GM18517 (cell line): ENCODE data around the gene SOX8.
"Not testable (repeated sequence)": the region's sequence is repeated elsewhere in the genome, so short reads cannot be mapped to it uniquely, and the experiment has no call there.

Experiments
- ATAC-seq: cut with Tn5 transposase; IDR thresholded peaks from one replicate; pipeline ENCODE4 v1.9.1; 2021; ENCODE audit warnings: mild to moderate bottlenecking, moderate library complexity; ENCODE audit not compliant: unreplicated experiment

Gene SOX8

DNA sequence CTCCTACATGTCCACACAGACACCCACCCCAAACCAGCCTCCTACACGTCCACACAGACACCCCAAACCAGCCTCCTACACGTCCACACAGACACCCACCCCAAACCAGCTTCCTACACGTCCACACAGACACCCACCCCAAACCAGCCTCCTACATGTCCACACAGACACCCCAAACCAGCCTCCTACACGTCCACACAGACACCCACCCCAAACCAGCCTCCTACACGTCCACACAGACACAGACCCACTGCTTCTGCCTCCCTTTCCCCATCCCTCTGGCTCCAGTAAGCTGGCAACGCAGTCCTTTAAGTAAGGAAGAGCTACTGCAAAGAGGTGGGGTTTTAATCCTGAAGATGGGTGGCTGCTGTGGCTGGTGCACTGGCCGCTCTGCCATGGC, 27.8 kb upstream of the SOX8 start:
- not testable (repeated sequence) for ATAC-seq

DNA sequence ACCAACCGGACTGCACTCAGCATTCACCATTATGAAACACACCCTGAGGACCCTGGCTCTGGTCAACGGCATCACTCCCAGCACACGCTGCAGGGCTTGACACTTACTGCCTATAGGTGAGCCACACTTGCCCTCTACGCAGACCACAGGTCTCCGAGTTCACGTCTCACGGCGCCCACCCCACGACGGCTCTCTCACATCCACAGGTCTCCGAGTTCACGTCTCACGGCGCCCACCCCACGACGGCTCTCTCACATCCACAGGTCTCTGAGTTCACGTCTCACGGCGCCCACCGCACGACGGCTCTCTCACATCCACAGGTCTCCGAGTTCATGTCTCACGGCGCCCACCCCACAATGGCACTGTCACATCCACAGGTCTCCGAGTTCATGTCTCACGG, 25.8 kb upstream of the SOX8 start:
- not testable (repeated sequence) for ATAC-seq

DNA sequence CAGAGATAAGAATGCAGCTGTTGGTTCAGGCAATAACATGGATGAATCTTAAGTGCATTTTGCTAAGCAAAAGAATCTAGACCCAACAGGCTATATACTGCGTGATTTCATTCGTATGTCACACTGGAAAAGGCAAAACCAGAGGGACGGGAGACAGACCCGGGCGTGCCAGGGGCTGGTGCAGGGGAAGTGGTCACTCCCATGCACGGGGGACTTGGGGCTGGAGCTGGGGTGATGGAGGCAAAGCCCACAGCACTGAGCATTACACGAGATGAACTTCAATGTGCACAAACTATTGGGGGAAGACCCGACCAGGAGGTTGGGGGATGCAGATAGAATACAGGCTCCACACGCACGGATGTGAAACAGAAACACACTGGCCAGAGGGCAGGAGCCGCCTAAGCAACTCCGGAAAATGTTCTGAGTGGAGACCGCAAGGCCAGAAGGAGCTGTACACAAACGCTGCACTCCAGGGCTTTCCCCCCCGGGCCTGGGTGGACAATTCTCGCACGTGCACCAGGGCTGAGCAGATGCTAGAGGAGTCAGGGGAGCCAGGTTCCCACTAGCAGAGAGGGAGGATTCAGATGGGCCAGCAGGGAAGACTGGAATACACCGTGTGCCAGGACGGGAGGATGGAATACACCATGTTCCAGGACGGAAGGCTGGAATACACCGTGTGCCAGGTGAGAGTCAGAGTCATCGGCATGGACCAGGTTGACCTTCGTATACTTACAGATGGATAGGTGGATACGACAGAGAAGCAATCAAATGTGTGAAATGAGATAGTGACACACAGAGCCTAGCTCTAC, 22.1 kb upstream of the SOX8 start:
- no peak for ATAC-seq

DNA sequence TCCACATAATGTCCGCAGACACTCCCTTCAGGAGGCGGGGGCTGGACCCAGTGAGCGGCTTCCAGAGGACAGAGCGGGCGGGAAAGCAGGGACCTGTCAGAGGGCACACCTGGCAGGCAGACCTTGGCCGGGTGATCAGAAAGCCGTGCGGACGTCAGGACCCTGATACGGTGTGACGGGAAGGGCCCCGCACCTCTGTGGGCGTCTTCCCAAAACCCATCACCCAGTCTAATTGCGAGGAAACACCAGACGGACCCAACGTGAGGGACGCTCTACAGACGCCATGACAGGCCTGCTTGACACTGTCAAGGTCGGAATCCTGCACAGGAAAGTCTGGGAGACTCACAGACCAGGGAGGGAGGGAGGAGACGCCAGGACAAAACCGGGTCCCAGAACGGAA, 19.2 kb upstream of the SOX8 start:
- ATAC-seq, result no peak

DNA sequence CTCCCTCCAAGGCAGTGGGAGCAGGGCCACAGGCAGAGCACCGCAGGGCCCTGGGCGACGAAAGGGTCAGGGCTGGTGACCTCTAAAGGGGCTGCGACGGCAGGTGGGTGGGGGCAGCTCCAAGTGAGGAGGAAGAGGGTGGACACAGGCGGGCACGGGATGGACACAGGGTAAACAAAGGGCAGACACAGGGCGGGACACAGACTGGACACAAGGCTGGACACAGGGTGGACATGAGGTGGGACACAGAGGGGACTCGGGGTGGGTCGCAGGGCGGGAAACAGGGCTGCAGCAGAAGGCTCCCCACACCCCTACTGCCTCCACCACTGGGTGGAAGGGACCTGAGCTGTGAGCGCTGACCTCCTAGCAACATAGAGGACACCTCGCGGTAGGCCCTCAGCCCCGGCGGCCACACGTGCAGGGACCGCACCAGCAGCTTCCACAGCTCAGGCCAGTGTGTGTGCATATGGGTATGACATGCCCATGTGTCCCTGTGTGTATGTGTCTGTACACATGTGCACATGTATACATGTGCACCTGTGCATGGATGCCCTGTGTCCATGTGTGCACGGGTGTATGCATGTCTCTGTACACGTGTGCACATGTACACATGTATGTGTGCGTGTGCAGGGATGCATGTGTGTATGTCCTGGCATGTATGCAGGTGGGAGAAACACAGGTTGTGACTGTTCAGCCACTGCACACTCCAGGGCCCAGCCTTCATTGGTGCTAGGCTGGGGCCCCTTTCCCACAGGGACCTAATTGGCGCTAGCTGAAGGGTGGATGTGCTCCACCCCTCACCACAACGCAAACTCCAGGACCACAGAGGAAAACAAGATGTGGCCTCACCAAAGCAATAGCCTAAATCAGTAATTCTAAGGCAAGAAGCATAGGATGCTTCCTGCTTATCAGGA, 18.4 kb upstream of the SOX8 start:
- no peak for ATAC-seq

DNA sequence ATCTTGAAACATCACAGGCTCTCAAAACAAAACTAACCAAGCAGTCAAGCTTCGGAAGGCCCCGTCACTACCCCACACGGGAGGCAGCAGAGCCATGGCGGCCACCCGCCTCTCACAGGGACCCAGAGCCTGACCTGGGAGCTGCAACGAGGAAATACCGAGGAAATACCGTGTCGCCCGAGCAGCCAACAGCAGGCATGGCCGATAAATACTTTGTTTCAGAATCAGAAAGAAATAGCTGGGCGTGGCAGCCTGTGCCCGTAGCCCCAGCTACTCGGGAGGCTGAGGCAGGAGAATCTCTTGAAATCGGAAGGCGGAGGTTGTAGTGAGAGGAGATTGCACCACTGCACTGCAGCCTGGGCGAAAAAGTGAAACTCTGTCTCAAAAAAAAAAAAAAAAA, 17.7 kb upstream of the SOX8 start:
- no peak for ATAC-seq

DNA sequence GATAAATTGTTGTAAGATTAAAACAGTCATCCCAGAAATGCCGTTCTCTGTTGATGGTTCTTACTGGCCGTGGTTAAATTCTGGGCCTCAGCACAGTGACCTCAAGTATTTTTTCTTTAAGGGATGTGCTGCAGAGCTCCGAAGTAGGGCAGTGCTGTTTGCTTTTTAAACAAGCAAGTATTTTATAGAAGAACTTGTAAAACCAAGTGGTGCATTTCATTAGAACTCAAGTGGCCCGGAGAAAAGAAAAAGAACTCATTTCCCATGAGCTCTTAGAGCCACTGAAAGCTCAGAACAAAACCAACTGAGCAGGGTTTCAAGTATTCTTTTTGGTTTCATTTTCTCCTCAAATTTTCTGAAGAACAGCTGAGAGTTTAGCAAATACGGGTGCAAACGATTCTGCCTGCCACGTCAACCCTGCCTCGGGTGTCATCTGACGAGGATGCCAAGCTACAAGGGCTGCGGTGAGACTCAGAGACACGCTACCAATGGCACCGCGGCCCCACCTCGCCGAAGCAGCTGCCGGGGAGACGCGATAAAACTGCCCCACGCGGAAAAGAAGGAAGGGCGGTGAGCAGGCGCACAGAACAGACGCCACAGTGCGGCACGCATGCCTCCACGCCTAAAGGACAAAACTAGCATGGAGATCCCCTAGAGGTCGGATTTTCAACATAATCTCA, 17.1 kb upstream of the SOX8 start:
- no peak for ATAC-seq

DNA sequence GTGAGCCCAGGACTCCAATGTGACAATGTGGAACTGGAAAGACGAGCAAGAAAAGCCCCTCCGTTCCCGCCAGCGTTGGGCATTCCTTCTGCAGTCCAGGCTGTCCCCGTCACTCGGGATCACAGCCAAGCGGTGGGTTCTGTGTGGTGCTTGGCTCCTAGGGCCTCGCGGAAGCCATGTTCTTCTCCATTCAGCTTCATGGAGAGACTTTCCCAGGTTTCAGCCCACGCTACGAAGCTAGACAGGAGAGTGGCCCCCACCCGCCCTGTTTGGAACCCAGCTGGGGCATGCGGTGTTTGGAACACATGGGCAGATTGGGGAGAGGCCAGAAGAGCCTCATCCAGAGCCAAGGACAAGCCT, 16.6 kb upstream of the SOX8 start:
- no peak for ATAC-seq

DNA sequence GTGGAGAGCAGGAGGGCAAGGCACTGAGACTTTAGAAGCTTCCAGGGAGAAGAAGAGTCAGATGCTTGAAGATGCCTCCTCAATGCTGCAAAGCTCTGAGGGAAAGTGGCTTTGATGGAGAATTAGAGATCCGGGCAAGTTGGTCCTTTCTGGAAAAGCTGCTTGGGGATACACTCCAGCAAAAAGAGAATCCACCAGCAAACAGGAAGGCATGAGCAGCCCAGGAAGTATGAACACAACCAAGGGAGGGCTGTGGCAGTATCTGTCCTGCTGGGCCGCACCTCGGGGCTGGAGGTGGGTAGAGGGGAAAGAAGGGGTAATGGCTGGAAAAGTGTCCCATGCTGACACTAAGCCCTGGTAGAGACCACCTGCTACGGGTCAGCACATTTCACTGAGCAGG, 16.1 kb upstream of the SOX8 start:
- ATAC-seq, result no peak

DNA sequence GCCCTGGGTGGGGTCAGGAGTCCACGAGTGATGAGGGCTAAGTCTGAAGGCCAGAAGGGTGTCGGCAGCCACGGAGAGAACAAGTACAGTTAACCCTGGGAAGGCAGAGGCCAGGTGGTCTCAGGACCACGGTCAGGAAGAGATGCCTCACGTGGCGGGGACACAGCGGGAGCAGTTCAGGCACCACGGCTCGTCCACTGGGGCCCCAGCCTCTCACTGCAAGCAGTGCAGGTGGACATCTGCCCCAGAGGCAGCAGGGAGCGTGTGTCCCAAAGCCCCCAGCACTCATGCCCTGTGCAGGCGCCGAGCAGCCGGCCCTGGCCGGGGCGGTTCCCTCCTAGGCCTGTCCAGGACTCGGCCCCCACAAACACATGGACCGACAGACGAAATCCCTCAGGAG, 15.5 kb upstream of the SOX8 start:
- no peak for ATAC-seq

DNA sequence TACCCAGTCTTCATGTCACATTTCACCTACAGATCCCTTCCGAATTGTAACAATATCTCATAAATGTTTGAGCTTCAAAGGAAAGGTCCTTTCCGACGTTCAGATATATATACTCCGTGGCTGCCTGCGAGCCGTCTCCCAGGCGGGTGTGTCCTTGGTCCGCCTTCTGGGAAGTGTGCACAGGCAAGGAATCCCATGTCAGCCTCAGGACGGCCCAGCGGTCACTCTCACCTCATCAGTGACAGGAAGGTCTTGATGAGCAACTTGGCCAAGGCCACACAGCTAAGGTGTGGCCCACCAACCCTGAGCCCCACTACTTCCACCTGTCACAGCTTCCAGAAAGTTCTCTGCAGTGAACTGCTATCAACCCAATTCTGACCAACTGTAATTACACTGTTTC, 15.1 kb upstream of the SOX8 start:
- no peak for ATAC-seq

DNA sequence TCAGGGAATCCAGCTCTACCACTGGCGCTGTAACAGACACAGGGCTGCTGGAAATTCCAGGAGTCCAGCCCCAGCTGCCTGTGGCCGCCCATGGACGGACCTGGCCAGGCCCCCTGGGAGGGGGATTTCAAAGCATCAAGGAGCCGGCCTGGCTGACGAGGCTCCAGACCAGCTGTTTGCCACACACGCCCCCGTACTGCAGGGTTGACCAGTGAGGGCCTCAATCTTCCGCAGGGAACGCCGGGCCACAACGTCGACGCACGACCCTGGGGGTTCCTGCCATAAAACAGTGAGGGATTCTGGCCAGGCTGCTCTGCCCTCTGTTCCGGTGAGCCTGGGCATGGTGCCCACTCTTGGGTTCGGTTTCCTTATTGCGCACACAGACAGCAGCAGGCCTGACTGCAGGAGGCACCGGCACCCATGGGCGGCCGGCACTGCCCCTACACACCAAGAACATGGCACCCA, 14.5 kb upstream of the SOX8 start:
- ATAC-seq, result no peak

DNA sequence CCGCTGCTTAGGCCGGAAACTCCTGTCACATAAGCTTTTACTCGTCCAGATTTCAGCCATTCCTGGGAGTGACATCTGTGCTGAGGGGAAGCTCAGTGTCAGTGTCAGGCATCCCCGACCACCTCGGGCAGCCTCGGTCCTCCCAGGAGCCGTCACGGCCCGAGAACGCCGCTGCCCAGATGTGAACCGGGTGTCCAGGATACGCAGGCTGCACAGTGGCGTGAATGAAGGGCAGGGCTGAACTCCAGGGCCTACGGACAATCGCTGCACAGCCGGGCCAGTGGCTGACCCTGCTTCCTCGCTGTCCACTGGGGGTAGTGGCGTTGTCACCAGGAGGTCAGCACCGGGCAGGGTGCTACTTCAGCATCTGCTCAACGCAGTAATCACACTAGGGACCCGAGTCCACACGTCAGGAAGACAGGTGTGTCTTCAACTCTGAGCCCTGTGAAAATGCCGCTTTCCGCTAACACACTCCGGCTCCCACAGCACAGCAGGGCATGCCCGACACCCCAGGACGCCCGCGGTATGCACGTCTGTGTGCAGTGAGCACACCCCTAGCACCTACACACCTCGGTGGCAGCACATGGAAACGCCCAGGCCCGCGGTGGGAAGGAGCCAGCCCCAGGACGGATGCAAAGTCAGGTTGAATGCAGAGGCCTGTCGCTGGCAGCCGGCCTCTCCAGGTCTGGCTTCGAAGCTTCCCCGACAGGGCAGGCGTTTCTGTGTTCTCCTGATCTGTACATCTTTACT, 13.8 kb upstream of the SOX8 start:
- no peak for ATAC-seq

DNA sequence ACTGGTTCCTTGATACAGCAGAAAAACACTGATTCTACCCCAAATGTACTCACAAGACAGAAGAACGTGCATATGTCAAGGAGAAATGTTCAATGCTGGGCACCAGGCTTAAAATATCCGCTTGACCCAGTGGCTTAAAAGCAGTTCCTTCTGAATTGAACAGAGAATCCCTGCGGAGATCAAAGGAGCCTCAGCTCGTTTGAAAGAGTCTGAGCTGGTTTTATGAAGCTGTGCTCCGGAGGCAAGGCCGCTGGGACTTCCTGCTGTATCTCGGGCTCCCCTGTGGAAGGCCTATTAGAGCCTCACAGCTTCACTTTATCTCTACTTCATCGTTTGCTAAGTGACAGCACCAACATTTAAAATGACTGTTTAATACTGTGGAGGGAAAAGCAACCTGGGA, 12.9 kb upstream of the SOX8 start:
- ATAC-seq, result no peak

DNA sequence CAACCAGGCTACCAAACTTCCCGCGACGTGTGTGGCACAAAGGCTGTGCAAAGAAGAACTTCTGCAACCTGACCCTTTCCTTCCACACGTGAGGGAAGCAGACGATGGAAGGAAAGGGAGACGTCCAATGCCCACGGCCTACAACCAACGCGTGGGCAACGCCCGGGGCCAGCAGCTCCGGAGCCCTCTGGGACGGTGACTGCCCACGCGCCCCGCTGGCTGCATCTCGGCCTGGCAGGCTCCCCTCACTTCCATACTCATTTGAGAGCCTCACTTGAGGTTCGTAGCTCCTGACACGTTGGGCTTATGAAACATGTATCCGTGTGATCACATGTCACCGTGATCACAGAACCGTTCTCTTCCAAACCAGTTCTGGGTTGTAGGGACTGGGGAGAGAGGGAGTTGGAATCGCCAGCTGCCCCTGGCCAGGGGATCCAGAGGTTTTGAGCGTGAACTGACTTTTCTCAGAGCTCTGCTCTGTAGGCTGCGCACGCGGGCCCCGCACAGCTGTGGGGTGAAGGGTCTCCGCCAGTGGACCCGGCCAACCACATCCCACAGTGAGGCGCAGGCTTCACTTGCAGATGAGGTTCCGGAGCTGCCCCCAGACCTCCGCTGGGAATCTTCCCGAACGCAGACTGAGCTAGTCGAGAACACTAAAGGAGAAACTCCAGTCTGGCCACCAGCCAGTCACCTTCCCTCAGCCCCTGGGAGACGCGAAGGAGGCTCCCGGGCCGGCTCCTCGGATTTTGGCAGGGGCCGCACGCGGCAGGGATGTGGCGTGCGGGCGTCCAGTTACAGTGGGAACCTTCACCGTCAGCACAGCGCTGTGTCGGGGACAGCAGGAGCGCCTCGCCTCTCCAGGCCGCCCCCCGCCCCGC, 11.8 kb upstream of the SOX8 start:
- ATAC-seq, result no peak

DNA sequence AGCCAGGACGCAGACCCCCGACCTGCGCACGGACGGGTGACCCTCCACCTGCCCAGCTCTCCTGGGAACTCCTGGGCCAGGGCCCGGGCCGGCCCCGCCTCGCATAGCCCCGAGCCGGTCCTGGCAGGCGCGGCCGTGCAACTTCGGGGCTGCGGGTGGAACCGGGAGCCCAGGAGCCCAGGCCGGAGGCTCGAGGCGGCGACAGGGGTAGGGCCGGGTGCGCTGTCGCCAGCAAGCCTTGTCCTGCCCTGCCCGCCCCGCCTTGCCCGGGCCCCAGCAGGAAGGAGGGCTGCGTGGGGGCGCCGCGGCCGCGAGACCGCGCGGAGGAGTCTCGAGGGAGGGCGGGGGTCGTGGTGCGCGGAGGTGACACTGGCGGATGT, 11.2 kb upstream of the SOX8 start:
- peak; percentile 46 for ATAC-seq

DNA sequence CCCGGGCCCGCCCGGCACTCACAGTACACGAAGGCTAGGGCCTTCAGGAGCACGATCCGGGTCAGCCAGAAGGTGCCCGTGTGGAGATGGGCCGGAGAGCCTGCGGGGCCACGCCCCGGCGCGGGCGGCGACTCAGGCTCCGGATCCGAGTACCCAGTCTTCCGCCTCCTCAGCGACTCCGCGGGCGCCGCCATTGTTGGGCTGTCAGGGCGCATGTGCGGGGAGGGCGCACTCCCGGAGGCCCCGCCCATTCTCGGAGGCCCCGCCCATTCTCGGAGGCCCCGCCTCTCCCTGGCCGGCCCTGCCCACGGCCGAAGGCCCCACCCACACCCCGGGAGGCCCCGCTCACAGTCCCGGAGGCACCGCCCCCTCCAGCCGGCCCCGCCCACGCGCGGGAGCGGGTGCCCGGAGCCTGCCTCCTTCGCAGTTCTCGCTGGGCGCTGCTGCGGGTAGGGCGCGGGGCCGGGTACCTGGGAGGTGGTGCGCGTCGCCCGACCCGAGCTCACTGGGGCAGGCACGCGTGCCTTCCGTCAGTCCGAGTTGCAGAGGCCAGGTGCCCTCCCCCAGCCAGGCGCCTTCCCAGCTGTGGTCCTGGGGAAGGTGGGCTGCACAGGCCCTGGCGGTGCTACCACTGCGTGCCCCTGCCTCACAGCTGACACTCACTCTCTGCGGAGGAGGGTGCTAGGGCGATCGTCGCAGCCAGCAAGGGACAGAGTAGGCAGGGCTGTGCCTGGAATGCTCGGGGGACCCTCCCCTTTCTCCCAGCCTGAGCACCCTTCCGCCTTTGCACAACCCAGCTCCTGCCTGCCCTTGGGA, 10.6 kb upstream of the SOX8 start, which contains the start of gene LMF1:
TSS of gene LMF1 (minus strand) at position 219 of the 816 bp plus-strand sequence. CDS start at position 215, 4 bp downstream.
- peak; percentile 75 for ATAC-seq

DNA sequence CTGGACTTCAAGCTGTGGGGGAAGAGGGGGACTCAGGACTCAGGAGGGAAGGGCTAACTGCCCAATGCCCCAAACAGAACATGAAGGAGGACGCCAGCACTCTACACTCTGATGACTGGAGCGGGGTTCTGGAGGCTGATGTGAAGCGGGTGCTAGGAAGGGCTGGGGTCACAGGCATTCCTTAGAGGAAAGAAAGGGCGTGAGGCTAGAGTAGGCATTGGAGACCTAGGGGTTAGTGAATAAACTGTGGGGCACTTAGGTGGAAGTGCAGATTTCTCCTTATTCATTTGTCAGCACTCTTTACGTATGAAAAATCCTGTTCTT, 10.0 kb upstream of the SOX8 start:
- ATAC-seq, result no peak

DNA sequence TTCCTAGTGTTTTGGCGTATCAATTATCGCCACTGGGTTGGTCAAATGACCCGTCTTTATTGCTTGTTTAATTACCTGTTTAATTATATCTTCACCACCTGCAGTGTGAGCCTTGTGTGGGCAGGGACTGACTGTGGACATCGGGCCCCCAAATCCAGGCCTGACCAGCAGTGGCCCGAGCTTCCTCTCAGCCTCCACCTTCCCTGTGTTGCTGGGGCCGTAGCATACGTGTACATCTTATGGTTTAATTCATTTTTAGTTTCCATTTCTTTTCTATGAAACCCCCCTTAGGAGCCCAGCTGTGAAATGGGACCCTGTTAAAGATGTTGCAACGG, 9.6 kb upstream of the SOX8 start:
- ATAC-seq, result no peak
